Thymus (tissue), 11 donors: ENCODE data around the gene TSHZ2. TPM values are rescaled to one million over a fixed set of nuclear protein-coding genes. Genes with fewer than 3 reads are reported as not detected.
"Not testable (repeated sequence)": the region's sequence is repeated elsewhere in the genome, so short reads cannot be mapped to it uniquely, and the experiment has no call there.

ENCODE experiments used
- DNase-seq, 9 donors: peaks; one replicate each; pipeline ENCODE4 v3.0.0-alpha.2; 2013; ENCODE audit warnings: low spot score in 9 of 9, low read depth in 6 of 9, missing footprints in 1 of 9
- H3K27ac ChIP-seq, 2 donors: one replicate each; pipeline ENCODE4 v1.5.1; 2013; ENCODE audit warnings: control low read depth in 1 of 2, low read depth in 1 of 2, low read length in 1 of 2, mild to moderate bottlenecking in 1 of 2, moderate library complexity in 1 of 2
- H3K27me3 ChIP-seq, 2 donors: one replicate each; pipeline ENCODE4 v1.5.1; 2013; ENCODE audit warnings: low read length in 1 of 2; ENCODE audit not compliant: control insufficient read depth in 2 of 2, insufficient read depth in 1 of 2
- H3K36me3 ChIP-seq, 2 donors: one replicate each; pipeline ENCODE4 v1.5.1; 2013; ENCODE audit warnings: low read length in 1 of 2, mild to moderate bottlenecking in 1 of 2, moderate library complexity in 1 of 2; ENCODE audit not compliant: control insufficient read depth in 2 of 2, insufficient read depth in 2 of 2
- H3K4me1 ChIP-seq, 2 donors: one replicate each; pipeline ENCODE4 v1.5.1; 2013; ENCODE audit warnings: low read length in 2 of 2; ENCODE audit not compliant: control insufficient read depth in 2 of 2, insufficient read depth in 2 of 2
- H3K4me3 ChIP-seq, 2 donors: one replicate each; pipeline ENCODE4 v1.5.1; 2013; ENCODE audit warnings: low read length in 2 of 2, control low read depth in 1 of 2, mild to moderate bottlenecking in 1 of 2
- H3K9me3 ChIP-seq, 2 donors: one replicate each; pipeline ENCODE4 v1.5.1; 2013; ENCODE audit warnings: low read length in 1 of 2, mild to moderate bottlenecking in 1 of 2; ENCODE audit not compliant: control insufficient read depth in 2 of 2, insufficient read depth in 1 of 2
- WGBS: extraction: QIAGEN DNeasy Blood & Tissue Kit; methylation state at CpG from one replicate; pipeline ENCODE4 v1.1.7; 2013; 5-methylcytosine and 5-hydroxymethylcytosine counted together
- polyA plus RNA-seq: library from polyadenylated mRNA; stranded (reverse); fragments of 200-250 nt; gene quantifications from one replicate; pipeline ENCODE4 v1.2.3, GENCODE V29; 2013
- total RNA-seq: library from RNA; stranded (reverse); fragments of 120-200 nt; gene quantifications from one replicate; pipeline ENCODE4 v1.2.4, GENCODE V29; 2013
- donor health status: healthy.

The TSHZ2 gene
- total and polyA plus RNA-seq, 2 donors = 1.4 to 2.4 TPM

DNA sequence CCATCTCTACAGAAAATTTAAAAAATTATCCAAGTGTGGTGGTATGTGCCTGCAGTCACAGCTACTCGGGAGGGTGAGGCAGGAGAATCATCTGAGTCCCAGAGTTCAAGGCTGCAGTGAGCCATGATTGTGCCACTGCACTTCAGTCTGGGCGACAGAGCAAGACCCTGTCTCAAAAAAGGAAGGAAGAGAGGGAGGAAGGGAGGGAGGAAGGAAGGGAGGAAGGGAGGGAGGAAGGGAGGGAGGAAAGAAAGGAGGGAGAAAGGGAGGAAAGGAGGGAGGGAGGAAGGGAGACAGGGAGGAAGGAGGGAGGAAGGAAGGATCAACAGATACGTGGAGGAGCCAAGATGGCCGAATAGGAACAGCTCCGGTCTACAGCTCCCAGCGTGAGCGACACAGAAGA is 531.4 kb downstream of the TSHZ2 start:
- Histone ChIP-seq H3K4me3 (no peak overlapping the region), H3K27me3 (no peaks in the 10 kb centered on the region), H3K4me1 (no peaks in the 10 kb centered on the region), H3K27ac (no peak overlapping the region), H3K36me3 (no peaks in the 10 kb centered on the region), H3K9me3 (no peaks in the 10 kb centered on the region)
- WGBS = 89% methylated on average over 7 of the region's 7 CpGs
- no peak for DNase-seq

- not testable (repeated sequence) for H3K4me1 ChIP-seq, H3K4me3 ChIP-seq, H3K36me3 ChIP-seq, H3K27me3 ChIP-seq, H3K27ac ChIP-seq, DNase-seq, H3K9me3 ChIP-seq
- 81% methylated on average over 18 of the region's 19 CpGs for WGBS
Observed at GRCh38 chr20:53504106-53504505, 531.9 kb downstream of the TSHZ2 start.

GRCh38 chr20:53510262-53510661 is 538.1 kb downstream of the TSHZ2 start:
- H3K36me3 ChIP-seq = no peaks in the 10 kb centered on the region
- no peak overlapping the region for H3K27ac ChIP-seq
- WGBS = 92% methylated on average over 9 of the region's 9 CpGs
- H3K4me3 ChIP-seq = no peak overlapping the region
- H3K9me3 ChIP-seq = no peaks in the 10 kb centered on the region
- no peaks in the 10 kb centered on the region for H3K27me3 ChIP-seq
- H3K4me1 ChIP-seq = no peaks in the 10 kb centered on the region
- no peak for DNase-seq

- no peak overlapping the region for H3K27ac ChIP-seq
- DNase-seq = no peak
- H3K36me3 ChIP-seq = no peaks in the 10 kb centered on the region
- H3K4me1 ChIP-seq = no peaks in the 10 kb centered on the region
- 92% methylated on average over 8 of the region's 8 CpGs for WGBS
- no peak overlapping the region for H3K4me3 ChIP-seq
- H3K27me3 ChIP-seq = no peaks in the 10 kb centered on the region
- H3K9me3 ChIP-seq = no peaks in the 10 kb centered on the region
Observed at GRCh38 chr20:53510704-53511103, 538.5 kb downstream of the TSHZ2 start.

DNA sequence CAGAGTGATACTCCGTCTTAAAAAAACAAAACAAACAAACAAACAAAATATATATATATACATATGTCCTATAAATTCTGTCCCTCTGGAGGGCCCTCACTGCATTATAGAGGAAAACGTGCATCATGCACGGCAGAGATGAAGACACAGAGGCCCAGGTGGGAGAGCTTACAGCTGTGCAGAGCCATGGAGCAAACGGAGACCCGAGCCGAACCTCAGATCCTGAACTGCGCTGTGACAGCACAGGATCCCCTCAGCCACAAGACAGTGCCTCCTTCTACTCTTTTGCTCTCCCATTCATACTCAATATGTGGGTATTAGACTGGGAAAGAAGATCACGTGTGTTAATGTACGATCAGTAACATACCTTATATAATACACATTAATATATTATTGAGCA is 539.9 kb downstream of the TSHZ2 start:
- Histone ChIP-seq H3K4me1 (no peaks in the 10 kb centered on the region), H3K4me3 (no peak overlapping the region), H3K36me3 (no peaks in the 10 kb centered on the region), H3K27me3 (no peaks in the 10 kb centered on the region), H3K27ac (no peak overlapping the region), H3K9me3 (no peaks in the 10 kb centered on the region)
- 96% methylated on average over 9 of the region's 9 CpGs for WGBS
- no peak for DNase-seq

DNA sequence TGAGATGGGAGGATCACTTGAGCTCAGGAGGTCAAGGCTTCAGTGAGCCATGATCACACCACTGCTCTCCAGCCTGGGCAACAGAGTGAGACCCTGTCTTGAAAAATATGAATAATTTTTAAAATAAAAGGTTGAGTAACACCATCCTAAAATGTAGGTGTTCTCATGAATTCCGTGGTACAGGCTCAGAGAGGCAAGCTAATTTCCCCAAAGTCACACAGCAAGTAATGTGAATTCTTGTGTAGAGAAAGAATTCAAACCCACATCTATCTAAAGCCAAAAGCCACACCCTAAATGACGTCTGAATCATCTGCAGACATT is 541.0 kb downstream of the TSHZ2 start:
- no peak for DNase-seq
- Histone ChIP-seq H3K4me3 (no peak overlapping the region), H3K27me3 (no peaks in the 10 kb centered on the region), H3K36me3 (no peaks in the 10 kb centered on the region), H3K4me1 (no peaks in the 10 kb centered on the region), H3K27ac (no peak overlapping the region), H3K9me3 (no peaks in the 10 kb centered on the region)
- WGBS = 91% methylated on average over 2 of the region's 2 CpGs

DNA sequence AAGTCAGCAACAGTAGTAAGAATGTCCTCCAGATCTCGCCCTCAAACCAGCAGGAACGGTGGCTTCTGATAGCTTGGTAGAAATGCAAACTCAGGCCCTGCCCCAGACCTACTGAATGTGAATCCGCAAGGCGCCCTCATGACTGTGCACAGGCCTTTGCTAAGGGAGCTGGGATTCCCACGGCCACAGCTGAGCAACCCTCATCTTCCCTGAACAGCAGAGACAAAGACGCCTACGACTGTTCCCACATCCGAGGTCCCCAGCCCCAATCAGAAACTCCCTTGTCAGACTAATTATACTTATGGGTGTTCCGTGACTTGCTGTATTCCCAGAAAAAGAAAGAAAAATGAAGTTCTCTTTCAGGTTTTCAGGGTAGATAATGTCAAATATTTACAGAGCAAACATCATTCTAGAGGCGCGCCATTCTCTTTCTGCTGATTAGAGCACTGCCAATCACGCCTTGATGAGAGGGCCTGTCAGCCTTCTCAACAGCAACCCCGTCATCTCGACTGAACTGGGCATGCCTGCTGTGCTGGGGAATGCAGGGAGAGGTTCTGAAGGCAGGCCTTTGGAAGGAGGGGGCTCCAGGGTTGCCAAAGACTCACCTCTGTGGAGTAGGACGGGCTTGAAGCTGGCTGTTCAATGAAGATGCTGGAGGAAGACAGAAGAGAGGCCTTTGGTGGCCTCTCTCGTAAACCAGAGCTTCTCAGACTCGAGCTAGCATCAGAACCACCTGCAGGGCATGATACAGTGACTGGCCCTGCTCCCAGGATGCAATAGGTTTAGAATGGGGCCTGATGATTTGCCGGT is 541.5 kb downstream of the TSHZ2 start:
- H3K36me3 ChIP-seq = no peaks in the 10 kb centered on the region
- whole genome bisulfite sequencing = 93% methylated on average over 18 of the region's 18 CpGs
- no peak overlapping the region for H3K27ac ChIP-seq
- no peak for DNase-seq
- H3K4me1 ChIP-seq = no peaks in the 10 kb centered on the region
- no peaks in the 10 kb centered on the region for H3K9me3 ChIP-seq
- H3K4me3 ChIP-seq = no peak overlapping the region
- H3K27me3 ChIP-seq = no peaks in the 10 kb centered on the region

DNA sequence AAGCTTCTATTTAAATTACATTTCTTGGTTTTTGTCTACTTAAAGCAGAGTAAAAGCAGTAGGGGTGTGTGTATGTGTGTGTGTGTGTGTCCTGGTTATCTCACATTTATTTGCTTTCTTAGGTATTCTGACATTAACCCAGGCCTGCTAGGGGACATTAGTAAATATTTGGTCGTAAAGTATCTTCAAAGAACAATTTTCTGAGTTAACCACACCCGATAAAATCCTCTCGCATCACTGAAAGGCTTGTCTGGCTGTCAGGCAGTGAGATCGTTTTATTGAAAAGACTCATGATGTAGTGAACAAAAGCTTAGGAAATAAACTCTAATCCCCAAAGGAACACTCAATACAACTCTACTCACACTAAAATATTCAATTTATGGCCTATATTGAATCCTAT is 543.6 kb downstream of the TSHZ2 start:
- Histone ChIP-seq H3K27me3 (no peaks in the 10 kb centered on the region), H3K27ac (no peak overlapping the region), H3K36me3 (no peaks in the 10 kb centered on the region), H3K9me3 (no peaks in the 10 kb centered on the region), H3K4me1 (no peaks in the 10 kb centered on the region), H3K4me3 (no peak overlapping the region)
- 90% methylated on average over 4 of the region's 4 CpGs for WGBS
- DNase-seq = no peak

DNA sequence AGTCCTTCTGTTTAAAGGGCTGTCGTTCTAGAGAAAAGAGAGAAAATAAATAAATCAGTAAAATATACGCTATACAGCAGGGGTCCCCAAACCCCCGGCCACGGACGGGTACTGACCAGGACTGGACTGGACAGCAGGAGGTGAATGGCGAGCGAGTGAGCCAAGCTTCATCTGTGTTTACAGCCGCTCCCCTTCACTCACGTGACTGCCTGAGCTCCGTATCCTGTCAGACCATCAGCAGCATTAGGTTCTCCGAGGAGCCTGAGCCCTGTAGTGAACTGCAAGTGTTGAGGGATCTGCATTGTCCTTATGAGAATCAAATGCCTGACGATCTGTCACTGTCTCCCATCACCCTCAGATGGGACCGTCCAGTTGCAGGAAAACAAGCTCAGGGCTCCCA is 545.0 kb downstream of the TSHZ2 start:
- Histone ChIP-seq H3K36me3 (no peaks in the 10 kb centered on the region), H3K4me3 (no peak overlapping the region), H3K27me3 (no peaks in the 10 kb centered on the region), H3K4me1 (no peaks in the 10 kb centered on the region), H3K27ac (no peak overlapping the region), H3K9me3 (no peaks in the 10 kb centered on the region)
- 94% methylated on average over 13 of the region's 13 CpGs for WGBS
- no peak for DNase-seq
